HG03175 (cell line): ENCODE results near the gene GNAI1.

Experiments used
- ATAC-seq: cut with Tn5 transposase; IDR thresholded peaks from one replicate; pipeline ENCODE4 v1.9.1; 2021; ENCODE audit warnings: mild to moderate bottlenecking, moderate library complexity; ENCODE audit not compliant: unreplicated experiment

GNAI1 gene

GRCh38 chr7:80244206-80244916, 109.7 kb downstream of the GNAI1 start:
- no peak for ATAC-seq

DNA sequence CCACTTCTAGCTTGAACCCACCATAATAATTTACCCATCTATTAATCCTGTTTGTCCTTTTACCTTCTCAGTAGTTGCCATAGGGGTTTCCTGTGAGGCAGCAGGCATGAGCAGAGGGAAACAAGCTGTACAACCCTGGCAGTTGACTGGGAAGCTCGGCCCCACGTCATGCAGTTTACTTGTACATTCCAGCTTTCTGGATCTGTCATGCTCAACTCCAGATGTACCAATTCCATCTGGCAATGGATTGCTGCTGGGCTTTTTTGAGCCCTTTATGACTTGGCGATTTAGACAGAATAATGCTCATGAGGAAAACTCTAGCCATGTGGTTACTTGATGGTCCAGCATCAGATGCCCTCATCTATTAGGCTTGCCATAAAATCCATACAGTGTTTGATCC, 112.5 kb downstream of the GNAI1 start:
- ATAC-seq, result no peak

- ATAC-seq, result no peak
Measured at GRCh38 chr7:80247891-80248290, 113.3 kb downstream of the GNAI1 start.

DNA sequence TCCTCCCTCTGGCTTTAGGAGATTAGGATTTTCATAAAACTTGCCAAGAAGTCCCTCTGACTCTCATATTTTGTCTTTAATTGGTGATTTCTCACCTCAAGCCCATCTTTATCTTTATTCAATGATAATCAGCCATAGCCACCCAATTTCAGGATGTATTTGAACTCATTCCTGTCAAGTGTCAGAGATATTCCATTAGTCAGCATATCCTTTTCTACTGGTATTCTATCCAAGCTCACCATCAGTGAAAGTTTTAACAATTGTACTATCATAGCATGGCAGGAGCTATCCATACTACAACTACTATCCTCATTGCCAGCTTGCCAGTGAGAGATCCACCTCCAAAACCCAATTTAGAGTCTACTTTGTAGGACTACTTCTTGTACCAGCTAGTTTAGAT, 114.6 kb downstream of the GNAI1 start:
- ATAC-seq, result no peak

- no peak for ATAC-seq
Measured at GRCh38 chr7:80249619-80250295, 115.1 kb downstream of the GNAI1 start.

DNA sequence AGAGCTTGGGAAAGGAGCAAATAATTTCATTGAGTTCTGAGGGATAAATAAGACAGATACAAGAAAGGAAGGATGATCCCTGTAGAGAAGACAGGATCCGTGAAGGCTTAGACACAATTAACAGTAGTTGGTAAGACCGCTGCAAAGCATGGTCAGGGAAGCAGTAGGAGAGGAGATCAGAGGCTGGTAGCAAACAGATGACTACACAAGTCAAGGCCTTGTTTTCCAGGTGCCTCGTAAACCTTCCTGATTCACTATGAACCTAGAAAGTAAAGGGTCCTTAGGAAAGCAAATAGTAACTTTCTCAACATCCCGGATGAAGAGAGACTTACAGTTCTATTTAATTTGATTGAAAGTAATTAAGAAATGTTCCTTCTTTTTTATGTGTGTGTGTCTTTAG, 118.6 kb downstream of the GNAI1 start:
- ATAC-seq, result no peak

DNA sequence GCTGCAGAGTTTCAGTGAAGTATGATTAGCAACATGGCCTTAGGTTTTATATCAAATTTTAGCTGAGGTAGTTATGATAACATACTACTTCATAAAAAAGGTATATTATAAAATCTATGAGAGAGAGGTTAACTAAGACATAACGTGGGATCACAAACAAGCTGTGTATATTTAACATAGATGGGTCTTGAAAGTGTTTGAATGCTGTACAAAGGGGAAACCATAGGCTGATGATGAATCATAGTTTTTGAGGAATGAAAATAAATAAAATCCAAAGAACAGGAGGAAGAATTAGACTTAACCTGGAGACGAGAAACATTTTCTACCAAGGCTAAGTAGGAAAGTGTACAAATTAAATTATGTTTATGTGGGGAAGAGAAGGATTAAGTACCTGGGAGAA, 119.0 kb downstream of the GNAI1 start:
- no peak for ATAC-seq

DNA sequence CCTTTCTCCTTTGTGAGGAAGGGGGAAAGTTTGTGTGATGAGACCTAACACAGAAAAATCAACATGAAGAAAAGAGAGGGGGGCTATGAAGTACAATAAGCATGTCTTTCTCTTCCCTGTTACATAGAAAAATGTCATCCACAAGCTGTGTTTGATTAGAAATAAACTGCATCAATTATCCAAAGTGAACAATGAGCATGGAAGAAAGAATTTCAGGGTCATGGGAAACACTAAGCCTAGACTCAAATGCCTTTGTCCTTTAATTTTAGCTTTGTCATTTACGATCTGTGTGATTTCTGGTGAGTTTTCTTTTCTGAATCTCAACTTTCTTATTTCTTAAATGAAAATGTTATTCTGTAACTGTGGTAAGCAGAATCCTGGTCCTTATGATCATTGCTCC, 121.0 kb downstream of the GNAI1 start:
- no peak for ATAC-seq

DNA sequence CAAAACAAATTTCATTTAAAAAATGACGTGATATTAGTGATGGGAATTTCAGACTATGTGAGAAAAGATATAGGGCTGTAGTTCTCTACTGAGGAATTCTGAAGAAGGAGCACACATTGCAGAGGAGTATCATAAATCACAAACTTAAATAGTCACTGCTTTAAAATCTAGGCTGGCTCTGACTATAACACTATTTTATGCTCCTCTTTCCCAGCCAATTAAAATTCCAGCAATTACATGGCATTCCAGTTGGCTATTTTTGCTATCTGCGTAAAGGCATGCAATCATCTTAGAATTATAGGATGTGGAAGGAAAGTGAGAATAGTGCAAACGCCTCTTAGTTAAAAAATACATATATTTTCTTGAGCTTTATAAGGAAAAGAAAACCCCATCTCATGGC, 123.1 kb downstream of the GNAI1 start:
- ATAC-seq, result no peak

GRCh38 chr7:80260606-80261005, 126.0 kb downstream of the GNAI1 start:
- no peak for ATAC-seq

- no peak for ATAC-seq
Measured at GRCh38 chr7:80263333-80263732, 128.7 kb downstream of the GNAI1 start.

DNA sequence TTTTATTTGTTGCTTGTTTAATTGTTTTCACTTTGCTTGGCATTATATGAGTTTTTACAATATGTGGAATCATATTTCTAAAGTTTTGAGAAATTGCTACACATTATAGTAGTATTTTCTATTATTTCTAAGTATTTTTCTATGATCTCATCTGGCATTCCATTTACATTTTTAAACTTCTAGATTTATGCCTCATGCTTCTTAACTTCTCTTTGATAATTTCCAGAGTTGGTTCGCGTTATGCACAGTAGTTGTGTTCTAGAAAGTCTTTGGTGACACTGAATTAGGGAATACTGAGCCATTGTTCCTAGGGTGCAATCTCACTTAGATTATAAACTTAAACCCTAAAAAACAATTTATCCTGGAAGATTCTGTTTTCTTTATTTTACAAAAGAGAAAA, 129.2 kb downstream of the GNAI1 start:
- ATAC-seq, result no peak

DNA sequence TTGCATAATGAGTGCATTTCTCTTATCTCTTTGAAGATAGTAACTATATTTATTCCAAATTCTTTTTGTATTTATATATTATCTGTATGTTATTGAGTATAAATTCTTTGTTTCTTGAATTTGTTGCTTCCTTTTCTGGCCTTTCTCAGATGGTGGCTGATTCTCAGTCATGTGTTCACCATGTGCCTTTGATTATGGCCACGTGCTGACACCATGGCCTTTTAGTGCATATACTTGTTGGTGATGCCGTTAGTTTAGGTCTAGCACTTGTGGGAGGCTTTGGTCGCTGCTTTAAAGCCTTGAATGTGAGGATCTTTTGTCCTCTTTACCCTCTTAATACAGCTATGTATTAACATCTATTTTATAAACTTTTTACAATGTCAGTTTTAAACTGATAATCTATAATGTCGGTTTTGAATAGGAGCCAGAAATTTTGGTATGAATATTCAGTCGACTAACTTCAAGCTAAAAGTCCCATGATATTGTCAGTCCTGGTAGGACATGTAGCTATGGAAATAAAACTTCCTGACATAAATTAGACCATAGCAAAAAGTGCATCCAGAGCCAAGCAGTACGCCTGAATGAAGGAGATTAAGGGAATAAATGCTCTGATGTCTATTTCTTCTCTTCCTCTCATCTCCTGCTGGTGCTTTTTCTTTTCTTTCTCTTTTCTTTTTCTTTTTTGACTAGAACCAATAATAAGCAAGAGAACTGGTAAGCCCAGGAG, 130.3 kb downstream of the GNAI1 start:
- no peak for ATAC-seq

DNA sequence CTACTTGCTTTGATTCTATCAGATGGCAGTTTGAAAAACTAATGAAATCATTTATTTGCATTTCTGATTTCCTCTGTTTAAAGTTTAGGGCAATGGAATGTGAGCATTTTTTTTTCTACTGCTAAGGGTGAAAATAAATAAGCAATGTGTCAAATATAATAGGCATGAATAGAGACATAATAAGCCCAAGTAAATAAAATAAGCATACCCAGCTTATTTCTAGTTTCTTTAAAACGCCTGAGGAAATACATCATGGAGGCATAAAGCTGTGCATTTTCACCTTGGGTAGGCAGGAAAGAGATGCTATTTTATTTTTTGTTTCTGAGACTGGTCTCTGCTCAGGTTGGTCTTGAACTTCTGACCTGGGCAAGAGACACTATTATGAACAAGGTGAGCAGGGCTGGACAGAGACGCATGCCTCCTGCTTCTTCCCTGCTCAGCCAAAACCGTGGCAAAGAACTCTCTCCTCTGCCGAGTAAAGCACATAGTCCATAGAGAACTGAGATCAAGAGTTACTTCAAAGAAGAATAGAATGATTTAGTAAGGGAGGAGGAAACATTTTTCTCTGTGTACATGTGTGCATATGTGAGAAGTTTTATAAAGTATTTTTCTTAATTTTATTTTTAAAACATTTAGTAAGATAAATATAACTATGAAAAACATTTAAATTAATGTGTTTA, 138.1 kb downstream of the GNAI1 start:
- no peak for ATAC-seq

DNA sequence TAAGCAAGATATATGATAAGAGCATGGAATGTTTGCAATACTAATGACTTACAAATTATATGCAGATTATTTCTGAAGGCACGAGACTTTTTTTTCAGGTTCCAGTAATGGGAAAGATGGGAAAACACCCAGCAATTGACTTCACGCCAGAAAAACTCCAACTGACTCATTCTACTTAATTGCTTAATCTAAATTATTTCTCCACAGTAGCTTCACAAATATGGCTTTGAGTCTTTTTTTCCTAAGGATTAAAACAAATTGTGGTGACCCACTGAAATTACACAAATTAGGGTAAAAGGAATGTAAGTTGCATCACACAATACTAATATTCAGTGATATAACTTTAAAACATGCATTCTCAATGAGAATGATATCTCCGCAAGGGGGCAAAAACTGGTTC, 138.7 kb downstream of the GNAI1 start:
- ATAC-seq, result no peak

DNA sequence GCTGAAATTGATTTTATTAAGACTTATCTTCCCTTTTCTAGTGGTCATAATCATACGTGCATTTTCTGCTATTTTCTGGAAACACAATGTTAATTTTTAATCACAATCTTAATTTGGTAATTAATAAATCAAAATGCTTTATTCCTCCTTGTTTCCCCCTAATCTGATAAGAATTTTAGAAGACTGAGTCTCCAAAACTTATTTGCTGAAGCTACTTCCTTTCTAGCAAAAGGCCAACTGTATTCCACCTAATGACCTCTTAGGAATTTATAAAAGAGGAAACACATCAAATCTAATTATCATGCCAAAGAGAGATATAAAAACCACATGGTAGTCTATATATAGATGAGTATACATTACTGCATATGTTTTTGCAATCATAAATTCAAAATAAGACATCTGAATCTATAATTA, 140.6 kb downstream of the GNAI1 start:
- ATAC-seq, result no peak
